HG03460 (cell line): ENCODE measurements around the gene PCA3.

ENCODE experiments used
- ATAC-seq: cut with Tn5 transposase; IDR thresholded peaks from one replicate; pipeline ENCODE4 v1.9.1; 2021; ENCODE audit not compliant: unreplicated experiment

Gene PCA3

DNA sequence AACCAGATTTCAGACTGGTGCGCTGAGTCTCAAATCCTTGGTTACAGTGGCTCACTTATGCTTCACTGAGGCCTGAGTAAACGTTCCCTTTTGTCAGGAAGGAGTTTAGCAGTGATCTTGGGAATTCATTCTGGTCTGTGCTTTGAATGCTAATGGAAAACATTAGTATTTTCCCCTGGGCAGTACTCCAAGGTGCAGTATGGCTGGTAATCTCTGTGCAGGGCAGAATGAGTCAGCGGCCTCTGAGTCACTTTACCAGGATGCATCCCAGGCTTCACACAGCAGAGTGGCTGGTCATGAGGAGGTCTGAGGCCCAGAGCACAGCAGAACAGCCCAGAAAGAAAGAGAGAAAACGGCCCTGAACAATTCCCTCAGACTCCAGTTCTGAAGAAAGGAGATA lies 54.0 kb downstream of the PCA3 start:
- ATAC-seq = no peak

DNA sequence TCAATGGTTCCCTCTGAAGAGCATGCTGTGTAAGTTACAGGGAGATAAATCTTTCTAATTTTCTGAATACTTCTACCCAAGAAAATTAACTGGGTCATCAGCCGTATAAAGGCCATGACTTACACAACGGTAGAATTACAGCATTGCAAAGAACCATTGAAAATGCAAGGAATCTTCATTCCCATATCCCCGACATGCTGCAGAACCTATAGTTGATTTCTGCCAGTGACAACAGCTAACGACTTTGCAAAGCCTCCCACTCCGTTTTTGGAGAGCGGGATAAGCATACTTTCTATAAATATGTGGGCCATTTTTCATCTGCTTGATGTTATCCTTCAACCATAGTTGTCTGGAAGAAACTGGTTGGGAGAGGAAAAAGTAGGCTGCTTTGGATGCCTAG lies 56.2 kb downstream of the PCA3 start:
- no peak for ATAC-seq

DNA sequence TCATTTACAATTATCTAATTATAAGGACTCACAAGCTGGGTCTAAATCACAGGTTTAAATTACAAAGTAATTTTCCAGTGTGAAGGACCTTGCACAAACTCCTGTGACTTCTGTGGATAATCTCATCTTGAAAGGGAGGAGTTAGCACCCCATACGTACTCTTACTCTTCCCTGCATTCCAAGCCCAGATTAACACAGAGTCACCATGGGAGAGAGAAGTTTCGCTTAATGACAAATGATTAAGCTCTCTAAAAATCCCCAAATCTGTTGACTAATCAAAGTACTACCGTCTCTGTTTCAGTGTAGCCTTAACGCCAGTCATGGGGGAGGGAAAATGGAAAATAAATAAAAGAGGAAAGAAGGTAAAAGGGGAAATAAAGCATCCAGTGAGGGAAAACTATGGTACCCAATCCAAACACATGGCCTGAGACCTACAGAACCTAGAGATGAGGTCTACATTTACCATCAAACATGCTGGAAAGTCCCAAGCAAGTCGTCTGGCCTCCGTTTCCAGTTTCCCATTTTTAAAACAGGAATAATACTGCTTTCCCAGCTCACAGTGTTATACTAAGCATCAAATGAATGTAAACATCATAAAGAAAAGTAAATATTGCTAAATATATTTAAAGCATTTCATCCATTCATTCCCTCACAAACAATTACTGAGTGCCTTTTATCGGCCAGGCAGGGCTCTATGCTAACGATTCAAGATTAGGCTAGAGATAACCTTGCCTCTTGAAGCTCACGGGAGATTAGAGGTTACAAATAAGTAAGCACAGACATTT lies 63.2 kb downstream of the PCA3 start:
- ATAC-seq = no peak

DNA sequence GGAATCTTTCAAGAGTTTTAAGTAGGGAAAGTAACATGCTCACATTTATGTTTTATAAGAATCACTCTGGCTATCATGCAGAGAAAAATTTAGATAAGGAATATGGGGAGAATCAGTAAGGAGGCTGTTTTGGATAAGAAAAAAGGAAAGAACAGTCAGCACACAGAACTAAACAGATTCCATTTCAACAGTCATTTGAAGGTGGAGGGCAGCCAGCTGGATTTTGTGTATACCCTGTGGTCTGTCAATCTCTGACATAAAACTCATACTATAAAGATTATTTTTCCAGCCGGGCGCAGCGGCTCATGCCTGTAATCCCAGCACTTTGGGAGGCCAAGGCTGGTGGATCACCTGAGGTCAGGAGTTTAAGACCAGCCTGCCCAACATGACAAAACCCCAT lies 64.2 kb downstream of the PCA3 start:
- ATAC-seq = no peak

DNA sequence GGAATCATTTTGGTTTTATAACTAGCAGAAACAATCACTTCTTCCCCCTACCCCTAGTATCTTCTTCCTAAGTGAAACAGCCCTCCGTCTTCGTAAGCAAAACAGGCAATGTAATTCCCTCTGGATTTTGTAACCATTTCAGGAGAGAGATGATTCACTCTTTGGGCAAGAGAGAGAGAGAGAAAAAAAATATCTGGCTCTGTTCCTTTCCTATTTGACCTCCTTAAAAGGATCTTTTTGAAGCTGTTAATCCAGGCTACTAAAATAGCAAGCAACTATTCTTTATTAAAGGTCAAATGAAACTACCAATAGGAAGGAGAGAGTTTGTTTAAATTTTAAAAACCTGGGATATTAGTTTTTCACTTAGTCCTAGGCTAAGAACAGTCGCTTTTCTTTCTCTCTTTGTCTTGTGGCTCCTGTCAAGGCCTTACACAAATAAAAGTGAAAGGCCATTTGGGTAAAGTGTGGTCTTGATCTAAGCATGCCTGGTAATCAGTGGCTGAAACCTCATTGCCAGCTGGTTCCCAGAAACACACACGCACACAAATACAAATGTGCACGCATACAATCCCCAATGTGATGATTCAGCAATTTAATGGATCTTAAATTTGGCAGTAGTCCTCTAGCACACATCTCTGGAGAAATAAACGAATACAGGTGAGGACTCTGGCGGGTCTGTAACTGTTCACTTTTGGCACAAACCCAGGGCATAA lies 71.5 kb downstream of the PCA3 start:
- no peak for ATAC-seq
